ENCODE results near the gene HID1. TPM values are rescaled to one million over a fixed set of nuclear protein-coding genes. Genes with fewer than 3 reads are reported as not detected.

The HID1 gene
- total and polyA plus RNA-seq, 9 of the 15 experiments (the other 6 are each of a cell fraction or from before 2014, with no cell fraction given) = 0.14 to 2.1 (median 0.54) TPM; not detected in 2

DNA sequence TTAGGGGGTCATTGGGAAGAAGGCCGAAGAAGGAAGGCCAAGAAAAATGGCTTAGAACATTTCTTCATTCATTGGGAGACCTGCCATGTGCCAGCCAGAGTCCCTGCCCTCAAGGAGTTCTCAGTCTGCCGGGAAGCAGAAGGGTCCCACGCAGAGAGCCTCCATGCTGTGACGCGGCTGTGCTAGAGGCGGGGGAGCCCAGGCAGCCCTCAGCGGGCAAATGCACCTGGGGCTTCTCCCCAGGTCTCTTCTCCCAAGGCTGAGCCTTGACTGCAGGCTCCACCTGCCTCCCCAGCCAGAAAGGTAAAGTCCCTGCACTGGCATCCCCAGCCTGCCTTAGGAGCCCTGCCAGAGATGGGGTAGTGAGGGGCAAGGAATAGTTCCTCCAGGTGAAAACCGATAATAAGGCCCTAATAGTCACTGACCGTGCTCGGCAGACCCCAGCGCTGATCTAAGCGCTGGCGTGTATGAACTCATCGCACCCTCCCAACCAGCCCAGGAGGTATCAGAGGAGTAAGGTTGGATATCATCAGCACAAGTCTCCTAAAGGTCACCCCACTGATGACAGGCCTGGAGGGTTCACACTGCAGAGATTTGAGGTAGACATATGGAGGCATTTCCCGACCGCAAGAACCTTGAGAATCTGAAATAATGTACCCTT is 8.9 kb upstream of the HID1 start:
- peak; percentile 21 for ATAC-seq
- intact Hi-C loops (cut with micrococcal nuclease) = no loop called here

More for the DNA sequence above, 8.9 kb upstream of the HID1 start:
- H3K36me3 ChIP-seq (ENCODE audit: control insufficient read depth, insufficient read depth, low read length) = no peaks in the 10 kb centered on the region
- peaks cover 18 to 38% of the 10 kb centered on the region in 2 experiments for H3K4me1 ChIP-seq (replicated peaks in 1 of 2; ENCODE audit: control insufficient read depth in 2 of 2, insufficient read depth in 2 of 2, low read length in 2 of 2)
- peak overlapping the region; percentile 55 for H3K4me3 ChIP-seq
- H3K79me2 ChIP-seq (ENCODE audit: control insufficient read depth, insufficient read depth, low read length) = 0 out of 3 replicates have a peak, but pooled peaks cover 3% of the 10 kb centered on the region
- H3K9me1 ChIP-seq (ENCODE audit: control insufficient read depth, insufficient read depth, low read length) = no peaks in the 10 kb centered on the region
- ChIA-PET CTCF (ENCODE audit: low intra/inter-chr PET ratio) (no interaction called here), POLR2A (no interaction called here)
- H3K9ac ChIP-seq (ENCODE audit: insufficient read depth in 1 of 2, low read depth in 2 of 2, low read length in 2 of 2) = peak overlapping the region; percentile 76 to 91
- TF ChIP-seq KDM1A (IDR thresholded peaks at IDR 0.05) = peak in 1 of 2 experiments; percentile 94; a peak in 2 of 4 replicates
- 0 out of 2 replicates have a peak, but pooled peaks have one; percentile 65 for TF ChIP-seq ZC3H4 (CRISPR knock-in tag; IDR thresholded peaks at IDR 0.05; ENCODE audit: borderline replicate concordance)
- TF ChIP-seq RCOR1 (IDR thresholded peaks at IDR 0.05; ENCODE audit: borderline replicate concordance in 1 of 2, low read depth in 2 of 2, low read length in 2 of 2) = peak in 1 of 2 experiments; percentile 75; a peak in 2 of 4 replicates
- TF ChIP-seq ZNF584 (CRISPR knock-in tag; IDR thresholded peaks at IDR 0.05; ENCODE audit: low read depth) = 0 out of 2 replicates have a peak, but pooled peaks have one; percentile 38
- TF ChIP-seq, protein P1, sequence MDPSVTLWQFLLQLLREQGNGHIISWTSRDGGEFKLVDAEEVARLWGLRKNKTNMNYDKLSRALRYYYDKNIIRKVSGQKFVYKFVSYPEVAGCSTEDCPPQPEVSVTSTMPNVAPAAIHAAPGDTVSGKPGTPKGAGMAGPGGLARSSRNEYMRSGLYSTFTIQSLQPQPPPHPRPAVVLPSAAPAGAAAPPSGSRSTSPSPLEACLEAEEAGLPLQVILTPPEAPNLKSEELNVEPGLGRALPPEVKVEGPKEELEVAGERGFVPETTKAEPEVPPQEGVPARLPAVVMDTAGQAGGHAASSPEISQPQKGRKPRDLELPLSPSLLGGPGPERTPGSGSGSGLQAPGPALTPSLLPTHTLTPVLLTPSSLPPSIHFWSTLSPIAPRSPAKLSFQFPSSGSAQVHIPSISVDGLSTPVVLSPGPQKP (CRISPR knock-in tag; IDR thresholded peaks at IDR 0.05) = peak; percentile 23; the same call in 1 of the 2 replicates
- TF ChIP-seq E2F6 (IDR thresholded peaks at IDR 0.05; ENCODE audit: borderline replicate concordance in 1 of 2, extremely low read depth in 1 of 2, insufficient read depth in 1 of 2, insufficient read length in 1 of 2, low read depth in 1 of 2, low read length in 1 of 2, poor library complexity in 1 of 2, severe bottlenecking in 1 of 2) = no peak
- 0 out of 2 replicates have a peak, but pooled peaks have one; percentile 13 for TF ChIP-seq ZNF589 (CRISPR knock-in tag; IDR thresholded peaks at IDR 0.05; ENCODE audit: low read depth)
- no peak for TF ChIP-seq NFRKB (IDR thresholded peaks at IDR 0.05; ENCODE audit: low read depth)
- TF ChIP-seq E2F1 (CRISPR knock-in tag; IDR thresholded peaks at IDR 0.05) = 0 out of 2 replicates have a peak, but pooled peaks have one; percentile 19
- TF ChIP-seq MLLT1 (IDR thresholded peaks at IDR 0.05) = peak in 1 of 2 experiments; percentile 7; a peak in 1 of 4 replicates
- TF ChIP-seq DPF2 (IDR thresholded peaks at IDR 0.05) = no peak
- TF ChIP-seq SMAD4 (CRISPR knock-in tag; conservative IDR thresholded peaks at IDR 0.05) = no peak
- FAIRE-seq (no peak), DNase-seq (ENCODE audit: extremely low read depth in 1 of 4, low spot score in 3 of 4) (no peak)
- BruUV-seq (replicated peaks) = no TSS peak
- in situ Hi-C loops (cut with MboI) = no loop called here
- H2AFZ ChIP-seq (ENCODE audit: low read depth, low read length) = peak overlapping the region; percentile 78
- no peaks in the 10 kb centered on the region for H3K9me3 ChIP-seq (replicated peaks; ENCODE audit: control insufficient read depth, insufficient read depth, low read depth, low read length)
- H4K20me1 ChIP-seq (replicated peaks; ENCODE audit: control insufficient read depth, insufficient read depth, low read length) = no peaks in the 10 kb centered on the region
- H3K27ac ChIP-seq (ENCODE audit: extremely low read depth, low read depth, low read length) = peak overlapping the region; percentile 75
- WGBS (ENCODE audit: insufficient coverage, low coverage, missing lambda C conversion rate) = 54% methylated on average over 16 of the region's 16 CpGs
- H3K4me2 ChIP-seq (ENCODE audit: insufficient read depth, low read length) = peak overlapping the region; percentile 87
- no peaks in the 10 kb centered on the region for H3K27me3 ChIP-seq (ENCODE audit: control insufficient read depth in 2 of 2, insufficient read depth in 2 of 2, low read length in 2 of 2)
